Muscle of back (tissue), 13 donors: ENCODE measurements around the gene ATOSB. TPM values are rescaled to one million over a fixed set of nuclear protein-coding genes. Genes with fewer than 3 reads are reported as not detected.
A peak's percentile ranks its signal among the peaks of the same experiment; 100 is the strongest.
"Not testable (repeated sequence)": the region's sequence is repeated elsewhere in the genome, so short reads cannot be mapped to it uniquely, and the experiment has no call there.

Source experiments
- DNase-seq, 3 donors: peaks; one replicate each; pipeline versions ENCODE4 v3.0.0 to v3.0.0-alpha.2; 2013
- long read RNA-seq, 9 donors: transcript quantifications; one replicate each; lab custom pipeline, GENCODE V29; 2026
- polyA plus RNA-seq, 10 donors: library from polyadenylated mRNA; unstranded; fragments of 120-200 nt; gene quantifications; one replicate each; pipeline ENCODE4 v1.2.1, GENCODE V29; 2013; ENCODE audit not compliant: insufficient read length in 10 of 10

The ATOSB gene
- 10 to 100 TPM in 9 of 10 donors, 1 to 10 TPM in 1; 9.4 to 13.0 (median 11.4) TPM for polyA plus RNA-seq
- long read RNA-seq, donor 1 = 0 reads
- long read RNA-seq, donor 2 = 0 reads
- long read RNA-seq, donor 3 = 0 reads
- long read RNA-seq, donor 4, full-length matches to known transcripts = 2 of 2 reads
- long read RNA-seq, donor 4, partial matches to known transcripts = 0 of 2 reads
- long read RNA-seq, donor 4, other reads (novel, unspliced or antisense) = 0 of 2 reads
- long read RNA-seq, donor 5, partial matches to known transcripts = 8 of 9 reads
- long read RNA-seq, donor 5, other reads (novel, unspliced or antisense) = 0 of 9 reads
- long read RNA-seq, donor 6 = 0 reads
- long read RNA-seq, donor 7 = 0 reads
- long read RNA-seq, donor 8 = 0 reads
- long read RNA-seq, donor 9 = 0 reads

GRCh38 chr9:35115680-35116538 is at the start of gene ATOSB:
Gene ATOSB (minus strand): TSS chr9:35115862. CDS start chr9:35108274, 7,588 bp downstream.
- peak; percentile 97 to 98 (median 97) for DNase-seq

GRCh38 chr9:35164711-35165110 is 49.0 kb upstream of the ATOSB start:
- DNase-seq = no peak

DNA sequence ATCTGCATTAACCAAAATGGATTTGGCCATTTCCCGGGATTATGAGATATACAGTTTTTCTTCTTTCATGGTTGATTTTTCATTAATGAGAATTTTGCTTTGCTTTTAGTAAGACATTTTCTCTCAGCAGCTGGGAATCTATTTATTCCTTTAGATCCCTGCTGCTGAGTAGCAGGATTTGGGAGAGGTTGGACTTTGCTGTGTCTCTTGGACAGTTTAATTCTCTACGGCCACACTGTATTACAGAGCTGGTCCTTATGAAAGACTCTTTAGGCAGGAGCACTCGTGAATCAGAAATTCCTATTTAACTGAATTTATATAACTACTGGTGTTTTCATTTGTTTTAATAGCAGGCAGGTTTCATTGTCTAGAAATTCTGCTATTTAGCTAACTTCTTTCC is 47.8 kb upstream of the ATOSB start:
- DNase-seq = peak in 2 of 3 donors; percentile 2 to 15

DNA sequence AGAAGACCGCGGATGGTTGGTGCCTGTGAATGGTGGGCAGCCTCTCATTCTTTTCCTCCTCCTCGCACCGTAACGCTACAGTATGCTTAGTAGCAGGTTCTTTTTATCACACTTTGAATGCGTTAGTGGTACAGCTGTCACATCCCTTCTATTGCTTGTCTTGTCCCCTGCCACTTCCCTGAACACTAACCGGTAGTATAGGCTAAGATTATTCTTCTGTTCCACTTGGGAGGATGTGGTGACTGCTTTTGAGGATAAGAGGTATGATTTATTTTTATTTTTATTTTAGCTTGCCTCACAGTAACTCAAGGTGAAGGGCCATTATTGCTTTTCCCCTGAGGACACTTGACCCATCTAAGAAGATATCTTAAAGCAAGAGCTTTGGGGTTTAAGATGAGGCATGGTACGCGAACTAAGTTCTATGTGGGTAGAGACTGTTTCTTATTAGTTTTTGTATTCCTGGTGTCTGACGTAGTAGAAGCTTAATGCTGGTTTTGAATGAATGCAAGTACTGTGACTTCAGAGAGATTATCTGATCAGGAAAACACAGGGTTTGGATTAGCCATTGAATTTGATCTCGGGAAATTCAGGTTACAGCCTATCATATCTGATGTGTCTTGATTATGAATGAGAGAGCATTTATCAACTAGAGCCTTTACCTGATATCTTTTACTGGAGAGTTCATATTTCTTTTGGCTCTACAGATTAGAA is 47.1 kb upstream of the ATOSB start:
- peak in 1 of 3 donors; percentile 4 for DNase-seq

DNA sequence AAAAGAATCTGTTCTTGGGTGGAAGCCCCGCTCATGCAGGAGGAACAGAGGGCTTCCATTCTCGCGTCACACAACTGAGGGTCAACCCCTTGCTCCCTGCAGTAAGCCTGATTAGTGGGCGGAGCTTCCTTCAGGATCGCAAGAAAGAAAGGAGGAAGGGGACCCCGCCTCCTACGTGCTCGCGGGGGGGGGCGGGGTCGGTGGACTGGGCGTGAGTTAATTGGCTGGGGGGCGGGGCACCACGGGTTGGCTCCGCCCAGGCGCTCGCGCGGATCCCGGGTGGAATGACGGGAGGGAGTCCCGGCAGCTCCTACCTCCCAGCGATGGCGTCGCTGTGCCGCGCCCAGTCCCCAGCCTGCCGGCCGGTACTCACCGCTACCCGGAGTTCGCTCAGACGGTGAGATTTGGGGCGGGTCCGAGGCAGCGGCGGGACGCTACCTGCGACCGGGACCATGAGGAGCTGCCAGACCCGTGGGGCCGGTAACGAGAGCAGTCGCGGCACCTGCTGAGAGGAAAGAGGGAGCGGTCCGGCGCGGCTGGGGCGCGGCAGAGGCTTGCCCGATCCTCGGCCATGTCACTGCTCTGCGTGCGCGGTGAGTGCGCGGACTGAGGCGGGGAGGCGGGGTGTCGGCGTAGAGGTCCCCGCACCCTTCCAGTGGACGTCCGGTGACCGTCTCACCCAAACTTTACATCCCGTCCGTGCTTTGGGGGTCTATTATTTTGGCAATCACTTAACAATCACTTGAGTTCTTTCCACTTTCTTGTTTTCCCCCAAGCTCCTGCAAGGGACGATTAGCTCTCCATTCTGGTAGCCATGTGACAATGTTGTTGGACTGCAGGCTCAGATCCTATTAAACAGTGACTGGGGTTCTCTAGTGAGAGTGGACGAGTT is 46.3 kb upstream of the ATOSB start, which contains the start of gene UNC13B:
Gene UNC13B, plus strand, starts transcription at position 297 of the 892 bp plus-strand sequence. Its CDS starts 275 bp downstream, at position 572.
- DNase-seq = peak; percentile 91 to 94 (median 93)

- no peak for DNase-seq
These were observed 43.0 kb upstream of the ATOSB start for GRCh38 chr9:35158501-35159280.

GRCh38 chr9:35157836-35158235 is 42.2 kb upstream of the ATOSB start:
- DNase-seq = not testable (repeated sequence)

- DNase-seq = no peak
These were observed 41.1 kb upstream of the ATOSB start for GRCh38 chr9:35156781-35157180.

GRCh38 chr9:35152926-35153325 is 37.3 kb upstream of the ATOSB start:
- DNase-seq = no peak

- DNase-seq = not testable (repeated sequence)
These were observed 32.4 kb upstream of the ATOSB start for GRCh38 chr9:35147941-35148563.

GRCh38 chr9:35142037-35142436 is 26.4 kb upstream of the ATOSB start:
- no peak for DNase-seq

DNA sequence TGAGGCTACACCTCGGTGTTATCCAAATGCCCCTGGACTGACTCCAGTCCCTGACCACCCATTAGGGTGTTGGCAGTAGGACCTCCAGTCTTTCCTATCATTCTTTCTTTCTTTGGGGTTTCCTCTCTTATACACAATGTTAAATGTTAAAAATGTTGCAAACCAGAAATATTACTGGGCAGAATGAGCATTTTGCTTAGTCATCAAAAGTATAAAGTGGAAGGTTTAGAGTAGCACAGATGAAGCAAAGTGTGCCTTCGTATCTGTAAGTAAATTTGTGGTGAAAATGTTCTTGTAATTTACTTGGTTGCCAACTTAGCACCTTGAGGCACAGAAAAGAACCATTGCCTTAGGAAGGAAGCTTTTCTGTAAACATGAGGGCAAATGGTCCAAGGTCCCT is 24.4 kb upstream of the ATOSB start:
- DNase-seq = no peak

DNA sequence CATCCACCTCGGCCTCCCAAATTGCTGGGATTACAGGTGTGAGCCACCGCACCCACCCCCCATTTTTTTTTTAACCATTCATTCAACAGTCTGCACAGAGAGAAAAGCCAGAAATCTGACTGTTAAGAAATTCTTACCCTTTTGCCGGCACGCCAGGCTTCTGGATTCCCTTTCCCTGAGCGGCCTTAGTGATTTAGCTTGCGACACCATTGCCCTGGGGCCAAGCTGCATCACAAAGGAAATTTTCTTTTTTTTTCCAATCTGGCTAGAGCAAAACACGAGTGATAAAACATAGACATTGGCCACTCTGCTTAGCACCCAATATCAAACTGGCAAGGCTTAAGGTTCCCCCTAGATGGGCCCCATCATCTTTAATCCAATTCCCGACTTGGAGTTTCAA is 21.2 kb upstream of the ATOSB start:
- DNase-seq = no peak

DNA sequence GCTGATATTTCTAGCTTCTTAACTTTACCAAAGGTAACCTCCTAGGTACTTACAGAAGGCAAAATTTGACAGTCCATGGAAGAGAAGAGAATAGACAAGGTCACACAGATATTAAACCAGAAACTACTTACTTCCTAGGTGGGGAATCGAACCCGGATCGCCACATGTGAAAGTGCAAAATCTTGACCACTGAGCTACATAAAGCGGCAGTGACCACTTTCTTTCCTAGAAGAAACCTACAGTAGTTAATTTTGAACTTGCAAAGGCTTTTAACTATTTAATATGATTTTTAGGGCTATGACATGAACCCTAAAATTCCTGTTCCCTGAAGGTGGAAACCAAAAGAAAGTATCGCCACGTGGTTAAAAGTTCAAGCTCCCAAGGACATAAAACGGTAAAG is 20.3 kb upstream of the ATOSB start:
- DNase-seq = no peak

GRCh38 chr9:35134920-35135319 is 19.3 kb upstream of the ATOSB start:
- DNase-seq = no peak

DNA sequence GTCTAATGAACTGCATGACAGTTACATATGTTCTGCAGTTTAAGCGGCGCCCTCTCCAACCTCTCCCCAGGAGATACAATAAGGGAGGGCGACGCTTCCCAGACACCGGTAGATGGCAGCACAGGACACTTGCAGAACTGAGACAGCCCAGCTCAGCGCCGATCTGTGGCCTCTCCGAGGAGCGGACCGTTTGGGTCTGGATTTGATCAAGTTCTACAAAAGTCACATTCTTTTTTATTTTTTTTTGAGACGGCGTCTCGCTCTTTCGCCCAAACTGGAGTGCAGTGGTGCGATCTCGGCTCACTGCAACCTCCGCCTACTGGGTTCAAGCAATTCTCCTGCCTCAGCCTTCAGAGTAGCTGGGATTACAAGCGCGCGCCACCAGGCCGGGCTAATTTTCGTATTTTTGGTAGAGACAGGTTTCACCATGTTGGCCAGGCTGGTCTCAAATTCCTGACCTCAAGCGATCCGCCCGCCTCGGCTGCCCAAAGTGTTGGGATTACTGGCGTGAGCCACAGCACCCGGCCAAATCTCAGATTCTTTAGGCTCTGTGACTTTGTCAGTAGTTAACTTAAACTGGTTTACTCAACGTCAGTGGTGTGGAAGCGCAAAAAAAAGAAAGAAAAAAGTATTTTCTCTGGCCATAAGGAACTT is 1.4 kb upstream of the ATOSB start:
- peak; percentile 93 to 97 (median 95) for DNase-seq

DNA sequence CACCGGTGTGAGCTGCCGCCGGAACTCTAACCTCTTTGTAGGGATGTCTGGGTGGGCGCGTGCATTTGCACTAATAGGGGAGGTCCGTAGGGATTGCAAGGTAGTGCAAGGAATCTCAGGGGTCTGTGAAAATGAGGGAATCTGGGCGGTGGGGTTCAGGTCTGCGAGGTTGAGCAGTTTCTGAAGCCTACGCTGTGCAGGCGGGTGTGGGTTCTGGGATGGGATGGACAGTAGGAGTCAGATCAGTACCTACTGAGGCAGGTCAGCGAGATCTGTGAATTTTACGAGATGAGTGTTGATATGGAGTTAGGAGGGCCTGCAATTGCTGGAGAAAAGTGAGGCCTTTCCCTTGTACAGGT is 856 bp upstream of the ATOSB start:
- no peak for DNase-seq

GRCh38 chr9:35114840-35115628 is 628 bp downstream of the ATOSB start:
- peak in 2 of 3 donors; percentile 61 to 74 for DNase-seq
